HG02798 (cell line): ENCODE data around the gene CHPF2.

Experiments
- ATAC-seq: cut with Tn5 transposase; IDR thresholded peaks from one replicate; pipeline ENCODE4 v1.9.1; 2021; ENCODE audit warnings: mild to moderate bottlenecking; ENCODE audit not compliant: unreplicated experiment, poor library complexity

The CHPF2 gene

DNA sequence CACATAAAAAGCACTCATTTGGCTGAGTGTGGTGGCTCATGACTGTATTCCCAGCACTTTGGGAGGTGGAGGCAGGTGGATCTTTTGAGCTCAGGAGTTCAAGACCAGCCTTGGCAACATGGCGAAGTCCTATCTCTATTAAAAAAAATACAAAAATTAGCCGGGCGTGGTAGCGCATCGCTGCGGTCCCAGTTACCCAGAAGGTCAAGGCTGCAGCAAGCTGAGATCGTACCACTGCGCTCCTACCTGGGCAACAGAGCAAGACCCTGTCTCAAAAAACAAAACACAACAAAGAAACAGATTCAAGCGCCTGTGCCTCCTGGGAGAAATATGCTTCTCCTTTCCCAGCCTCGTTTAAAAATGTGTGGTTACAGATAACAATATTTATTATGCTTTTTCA is 3.0 kb upstream of the CHPF2 start:
- ATAC-seq: no peak

DNA sequence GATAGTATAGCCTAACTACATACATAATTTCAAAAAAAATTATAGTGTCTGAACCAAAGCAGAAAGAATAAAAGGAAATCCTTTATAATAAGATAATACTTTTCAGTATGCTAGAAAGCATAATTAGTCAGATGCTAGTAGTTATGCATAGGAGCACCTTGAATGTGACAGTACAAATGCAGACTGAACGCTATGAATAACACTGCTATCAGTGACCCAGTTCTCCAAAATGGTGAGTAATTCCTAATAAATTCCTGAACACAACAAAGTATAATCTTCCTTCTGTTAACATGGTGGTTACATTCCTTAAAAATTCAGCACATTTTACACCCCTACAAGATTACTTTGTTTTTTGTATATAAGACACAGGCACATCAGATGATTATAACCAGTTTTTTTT is 1.2 kb upstream of the CHPF2 start:
- ATAC-seq: no peak

DNA sequence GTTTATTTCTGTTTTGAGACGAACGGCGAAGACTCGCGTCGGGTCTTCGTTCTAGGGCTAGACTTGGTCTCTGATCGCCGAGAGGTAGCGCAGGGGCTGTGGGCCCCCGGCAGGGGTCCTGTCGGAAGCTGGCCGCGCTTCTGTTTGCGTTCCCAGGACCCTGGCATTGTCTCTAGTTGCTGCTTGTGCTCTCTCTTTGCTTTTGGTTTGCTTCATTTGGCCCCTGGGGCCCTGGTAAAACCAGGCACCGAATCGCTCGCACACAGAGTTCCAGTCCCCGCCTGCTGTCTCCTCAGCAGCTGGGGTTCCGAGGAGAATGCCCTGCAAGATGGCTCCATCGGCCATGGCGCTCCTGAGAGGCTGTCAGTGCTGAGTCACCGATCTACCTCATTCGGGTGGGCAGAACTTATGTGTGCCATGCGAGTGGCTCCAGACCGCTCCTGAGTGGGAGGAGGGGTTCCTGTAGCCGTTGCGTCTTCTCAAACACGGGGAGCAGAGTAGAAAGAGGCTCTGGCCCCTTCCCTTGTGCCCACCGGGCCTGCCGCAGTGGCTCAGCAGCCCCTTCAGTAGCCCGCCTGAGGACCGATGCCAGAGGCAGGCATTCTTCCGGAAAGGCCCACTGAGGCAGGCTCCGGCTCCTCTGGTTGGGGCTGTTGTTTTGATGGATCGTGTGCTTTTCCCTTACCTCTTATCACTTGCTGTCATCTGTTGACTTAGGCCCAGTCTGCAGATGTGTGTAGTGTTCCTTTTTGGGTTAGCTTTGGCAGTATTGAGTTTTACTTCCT is 826 bp downstream of the CHPF2 start:
- ATAC-seq: peak; percentile 32

DNA sequence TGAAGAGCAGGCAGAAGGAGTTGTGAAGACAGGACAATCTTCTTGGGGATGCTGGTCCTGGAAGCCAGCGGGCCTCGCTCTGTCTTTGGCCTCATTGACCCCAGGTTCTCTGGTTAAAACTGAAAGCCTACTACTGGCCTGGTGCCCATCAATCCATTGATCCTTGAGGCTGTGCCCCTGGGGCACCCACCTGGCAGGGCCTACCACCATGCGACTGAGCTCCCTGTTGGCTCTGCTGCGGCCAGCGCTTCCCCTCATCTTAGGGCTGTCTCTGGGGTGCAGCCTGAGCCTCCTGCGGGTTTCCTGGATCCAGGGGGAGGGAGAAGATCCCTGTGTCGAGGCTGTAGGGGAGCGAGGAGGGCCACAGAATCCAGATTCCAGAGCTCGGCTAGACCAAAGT is 1.5 kb downstream of the CHPF2 start:
- ATAC-seq: no peak

DNA sequence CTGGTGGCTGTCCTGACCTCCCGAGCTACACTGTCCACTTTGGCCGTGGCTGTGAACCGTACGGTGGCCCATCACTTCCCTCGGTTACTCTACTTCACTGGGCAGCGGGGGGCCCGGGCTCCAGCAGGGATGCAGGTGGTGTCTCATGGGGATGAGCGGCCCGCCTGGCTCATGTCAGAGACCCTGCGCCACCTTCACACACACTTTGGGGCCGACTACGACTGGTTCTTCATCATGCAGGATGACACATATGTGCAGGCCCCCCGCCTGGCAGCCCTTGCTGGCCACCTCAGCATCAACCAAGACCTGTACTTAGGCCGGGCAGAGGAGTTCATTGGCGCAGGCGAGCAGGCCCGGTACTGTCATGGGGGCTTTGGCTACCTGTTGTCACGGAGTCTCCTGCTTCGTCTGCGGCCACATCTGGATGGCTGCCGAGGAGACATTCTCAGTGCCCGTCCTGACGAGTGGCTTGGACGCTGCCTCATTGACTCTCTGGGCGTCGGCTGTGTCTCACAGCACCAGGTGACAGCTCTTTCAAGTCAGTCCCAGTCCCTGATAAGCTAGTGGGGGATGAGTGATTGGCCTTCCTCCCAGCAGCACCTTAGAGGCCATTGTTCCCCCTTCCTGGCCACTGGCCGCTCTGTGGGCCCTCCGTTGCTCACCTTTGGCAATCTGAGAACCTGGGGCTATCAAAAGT is 3.0 kb downstream of the CHPF2 start:
- ATAC-seq: no peak

DNA sequence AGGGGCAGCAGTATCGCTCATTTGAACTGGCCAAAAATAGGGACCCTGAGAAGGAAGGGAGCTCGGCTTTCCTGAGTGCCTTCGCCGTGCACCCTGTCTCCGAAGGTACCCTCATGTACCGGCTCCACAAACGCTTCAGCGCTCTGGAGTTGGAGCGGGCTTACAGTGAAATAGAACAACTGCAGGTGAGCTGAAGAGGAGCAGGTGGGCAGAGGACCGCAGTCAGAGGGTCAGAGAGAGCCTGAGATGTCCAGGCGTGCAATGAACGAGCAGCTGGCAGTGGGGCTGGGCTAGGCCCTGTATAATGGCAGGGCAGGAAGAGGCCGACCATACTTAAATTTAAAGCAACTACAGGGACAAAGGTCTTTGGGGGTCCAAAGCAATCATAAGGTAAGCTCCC is 4.1 kb downstream of the CHPF2 start:
- no peak for ATAC-seq

DNA sequence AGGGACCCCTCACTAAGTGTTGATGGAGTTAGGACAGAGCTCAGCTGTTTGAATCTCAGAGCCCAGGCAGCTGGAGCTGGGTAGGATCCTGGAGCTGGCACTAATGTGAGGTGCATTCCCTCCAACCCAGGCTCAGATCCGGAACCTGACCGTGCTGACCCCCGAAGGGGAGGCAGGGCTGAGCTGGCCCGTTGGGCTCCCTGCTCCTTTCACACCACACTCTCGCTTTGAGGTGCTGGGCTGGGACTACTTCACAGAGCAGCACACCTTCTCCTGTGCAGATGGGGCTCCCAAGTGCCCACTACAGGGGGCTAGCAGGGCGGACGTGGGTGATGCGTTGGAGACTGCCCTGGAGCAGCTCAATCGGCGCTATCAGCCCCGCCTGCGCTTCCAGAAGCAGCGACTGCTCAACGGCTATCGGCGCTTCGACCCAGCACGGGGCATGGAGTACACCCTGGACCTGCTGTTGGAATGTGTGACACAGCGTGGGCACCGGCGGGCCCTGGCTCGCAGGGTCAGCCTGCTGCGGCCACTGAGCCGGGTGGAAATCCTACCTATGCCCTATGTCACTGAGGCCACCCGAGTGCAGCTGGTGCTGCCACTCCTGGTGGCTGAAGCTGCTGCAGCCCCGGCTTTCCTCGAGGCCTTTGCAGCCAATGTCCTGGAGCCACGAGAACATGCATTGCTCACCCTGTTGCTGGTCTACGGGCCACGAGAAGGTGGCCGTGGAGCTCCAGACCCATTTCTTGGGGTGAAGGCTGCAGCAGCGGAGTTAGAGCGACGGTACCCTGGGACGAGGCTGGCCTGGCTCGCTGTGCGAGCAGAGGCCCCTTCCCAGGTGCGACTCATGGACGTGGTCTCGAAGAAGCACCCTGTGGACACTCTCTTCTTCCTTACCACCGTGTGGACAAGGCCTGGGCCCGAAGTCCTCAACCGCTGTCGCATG is 5.2 kb downstream of the CHPF2 start:
- no peak for ATAC-seq

DNA sequence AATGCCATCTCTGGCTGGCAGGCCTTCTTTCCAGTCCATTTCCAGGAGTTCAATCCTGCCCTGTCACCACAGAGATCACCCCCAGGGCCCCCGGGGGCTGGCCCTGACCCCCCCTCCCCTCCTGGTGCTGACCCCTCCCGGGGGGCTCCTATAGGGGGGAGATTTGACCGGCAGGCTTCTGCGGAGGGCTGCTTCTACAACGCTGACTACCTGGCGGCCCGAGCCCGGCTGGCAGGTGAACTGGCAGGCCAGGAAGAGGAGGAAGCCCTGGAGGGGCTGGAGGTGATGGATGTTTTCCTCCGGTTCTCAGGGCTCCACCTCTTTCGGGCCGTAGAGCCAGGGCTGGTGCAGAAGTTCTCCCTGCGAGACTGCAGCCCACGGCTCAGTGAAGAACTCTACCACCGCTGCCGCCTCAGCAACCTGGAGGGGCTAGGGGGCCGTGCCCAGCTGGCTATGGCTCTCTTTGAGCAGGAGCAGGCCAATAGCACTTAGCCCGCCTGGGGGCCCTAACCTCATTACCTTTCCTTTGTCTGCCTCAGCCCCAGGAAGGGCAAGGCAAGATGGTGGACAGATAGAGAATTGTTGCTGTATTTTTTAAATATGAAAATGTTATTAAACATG is 6.0 kb downstream of the CHPF2 start:
- ATAC-seq: no peak

DNA sequence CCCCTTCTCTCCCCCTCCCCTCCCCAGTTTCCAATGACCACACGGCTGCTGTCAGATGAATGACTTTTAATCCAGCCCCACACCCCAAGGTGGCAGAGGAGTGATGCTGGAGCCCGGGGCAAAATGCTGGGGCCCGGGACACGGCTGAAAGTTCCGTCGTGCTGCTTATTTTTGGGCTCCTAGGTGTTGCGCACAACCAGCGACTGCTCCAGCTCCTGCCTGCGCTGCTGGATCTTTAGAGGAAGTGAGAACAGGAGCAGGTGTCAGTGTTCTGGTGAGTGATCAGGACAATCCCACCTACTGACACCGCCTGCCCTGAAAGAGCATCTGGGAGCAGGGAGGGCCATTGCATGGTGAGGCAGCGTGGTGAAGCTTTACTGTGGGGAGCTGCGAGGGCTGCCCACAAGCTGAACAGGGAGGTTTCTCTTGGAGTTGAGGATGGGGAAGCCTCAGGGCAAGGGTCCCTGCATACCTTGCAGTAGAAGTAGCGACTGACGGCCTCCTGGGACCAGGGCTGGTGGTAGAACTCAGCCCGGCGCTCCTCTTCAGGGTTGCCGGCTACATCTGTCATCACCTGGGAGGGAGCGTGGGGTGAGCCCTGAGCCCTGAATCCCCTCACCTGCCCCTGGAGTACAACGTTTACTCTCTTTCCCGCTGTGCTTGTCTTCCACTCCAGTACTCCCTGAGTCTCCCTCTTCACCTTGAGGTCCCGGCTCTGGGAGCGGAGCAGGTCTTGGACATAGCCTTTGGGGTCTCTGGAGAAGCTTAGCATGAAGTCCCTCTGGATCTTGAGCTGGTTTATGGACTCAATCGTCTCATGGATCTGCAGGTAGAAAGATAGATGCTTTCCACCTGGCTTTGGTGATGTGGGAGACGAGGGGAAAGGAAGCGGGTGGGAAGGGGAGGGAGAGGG is 6.9 kb downstream of the CHPF2 start:
- ATAC-seq: no peak

DNA sequence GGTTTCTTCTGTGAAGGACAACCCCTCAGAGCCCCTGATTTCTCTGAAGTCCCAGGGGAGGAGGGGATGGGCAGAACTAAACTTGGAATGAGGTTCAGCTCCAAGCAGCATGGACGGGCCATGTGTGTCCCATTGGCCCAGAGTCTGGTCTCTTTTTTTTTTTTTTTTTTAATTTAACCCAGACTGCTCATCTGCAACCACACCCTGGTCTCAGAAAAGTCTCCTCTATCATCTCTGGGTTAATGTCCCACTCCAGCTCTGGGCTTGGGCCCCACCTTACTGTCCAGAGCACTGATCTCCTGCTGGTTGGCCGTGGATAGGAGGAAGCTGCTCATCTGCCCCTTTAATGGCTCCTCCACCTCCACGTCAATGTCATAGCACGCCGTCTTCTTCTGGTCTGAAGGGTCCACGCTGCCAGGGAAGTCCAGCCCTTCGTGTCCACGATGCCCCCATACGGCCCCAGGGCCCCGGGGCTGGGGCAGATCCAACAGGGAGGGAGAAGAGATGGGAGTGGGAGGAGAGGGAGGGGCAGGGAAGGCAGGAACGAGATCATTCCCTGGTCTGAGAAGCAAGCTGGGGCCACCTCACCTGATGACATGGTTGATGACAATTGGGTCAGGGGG is 7.7 kb downstream of the CHPF2 start:
- ATAC-seq: no peak

DNA sequence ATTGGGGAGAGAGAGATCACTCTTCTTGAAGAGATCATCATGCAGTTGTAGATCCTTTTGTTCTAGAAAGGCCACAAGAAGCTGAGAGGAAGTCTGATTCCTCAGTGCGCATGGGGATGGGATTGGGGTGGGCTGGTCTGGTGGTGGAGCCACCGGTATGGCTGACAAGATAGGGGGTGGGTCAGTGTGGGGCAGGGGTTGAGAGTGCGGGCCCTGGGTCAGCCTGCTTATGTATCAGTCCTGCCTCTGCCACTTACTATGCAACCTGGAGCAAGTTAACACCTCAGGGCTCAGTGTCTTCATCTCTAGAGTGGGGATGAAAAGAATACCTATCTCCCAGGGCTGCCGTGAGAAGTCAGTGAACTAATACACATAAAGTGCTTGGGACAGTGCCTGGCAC is 8.3 kb downstream of the CHPF2 start:
- no peak for ATAC-seq

DNA sequence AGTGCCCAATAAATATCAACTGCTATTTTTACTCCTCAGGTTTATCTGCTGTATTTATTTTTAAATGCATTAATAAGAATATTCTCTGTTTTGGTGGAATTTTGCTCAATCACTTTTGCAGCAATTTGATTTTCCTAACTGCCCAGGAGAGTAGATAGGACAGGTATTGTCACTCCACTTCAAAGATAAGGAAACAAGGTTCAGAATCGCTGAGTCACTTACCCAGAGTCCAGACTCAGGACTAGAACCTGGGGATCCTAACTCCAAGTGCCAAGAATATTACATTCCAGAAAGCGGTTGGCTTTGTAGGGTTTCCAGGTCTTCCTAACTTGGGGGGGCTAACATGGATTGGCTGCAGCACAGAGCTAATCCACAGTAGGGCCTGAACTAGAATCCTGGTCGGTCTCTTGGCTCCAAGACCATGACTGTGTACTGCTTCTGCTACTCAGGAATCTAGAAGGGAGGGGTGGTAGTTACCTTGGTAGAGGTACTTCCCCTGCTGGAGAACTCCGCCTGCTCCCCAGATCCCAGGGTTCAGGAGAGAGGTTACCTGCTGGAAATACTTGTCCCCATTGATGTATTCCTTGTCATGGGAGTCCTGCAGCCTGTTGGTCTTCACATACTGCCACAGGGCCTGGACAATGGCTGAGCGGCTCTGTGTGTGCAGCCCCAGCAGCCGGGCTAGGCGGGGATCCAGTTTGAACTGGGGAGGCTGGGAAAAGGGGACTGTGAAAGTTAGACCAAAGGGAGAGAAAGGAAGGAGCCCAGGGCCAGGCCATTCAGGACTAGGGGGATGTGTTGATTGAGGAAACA is 8.9 kb downstream of the CHPF2 start:
- ATAC-seq: no peak

DNA sequence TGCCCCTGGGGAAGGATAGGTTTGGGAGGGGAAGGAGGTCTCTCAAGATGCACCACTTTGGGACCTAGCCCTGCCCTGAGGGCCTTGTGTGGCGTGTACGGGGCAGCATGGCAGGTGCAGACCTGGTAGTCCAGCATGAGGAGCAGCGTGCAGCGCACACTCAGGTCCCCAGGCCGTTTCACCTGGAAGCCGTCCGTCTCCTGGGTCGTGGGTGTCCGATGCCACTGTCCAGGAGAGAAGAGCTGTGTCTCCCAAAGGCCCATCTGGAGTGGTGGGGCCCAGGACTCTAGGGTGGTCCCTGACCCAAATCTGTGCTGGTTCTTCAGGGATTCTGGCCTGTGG is 9.4 kb downstream of the CHPF2 start:
- ATAC-seq: no peak

DNA sequence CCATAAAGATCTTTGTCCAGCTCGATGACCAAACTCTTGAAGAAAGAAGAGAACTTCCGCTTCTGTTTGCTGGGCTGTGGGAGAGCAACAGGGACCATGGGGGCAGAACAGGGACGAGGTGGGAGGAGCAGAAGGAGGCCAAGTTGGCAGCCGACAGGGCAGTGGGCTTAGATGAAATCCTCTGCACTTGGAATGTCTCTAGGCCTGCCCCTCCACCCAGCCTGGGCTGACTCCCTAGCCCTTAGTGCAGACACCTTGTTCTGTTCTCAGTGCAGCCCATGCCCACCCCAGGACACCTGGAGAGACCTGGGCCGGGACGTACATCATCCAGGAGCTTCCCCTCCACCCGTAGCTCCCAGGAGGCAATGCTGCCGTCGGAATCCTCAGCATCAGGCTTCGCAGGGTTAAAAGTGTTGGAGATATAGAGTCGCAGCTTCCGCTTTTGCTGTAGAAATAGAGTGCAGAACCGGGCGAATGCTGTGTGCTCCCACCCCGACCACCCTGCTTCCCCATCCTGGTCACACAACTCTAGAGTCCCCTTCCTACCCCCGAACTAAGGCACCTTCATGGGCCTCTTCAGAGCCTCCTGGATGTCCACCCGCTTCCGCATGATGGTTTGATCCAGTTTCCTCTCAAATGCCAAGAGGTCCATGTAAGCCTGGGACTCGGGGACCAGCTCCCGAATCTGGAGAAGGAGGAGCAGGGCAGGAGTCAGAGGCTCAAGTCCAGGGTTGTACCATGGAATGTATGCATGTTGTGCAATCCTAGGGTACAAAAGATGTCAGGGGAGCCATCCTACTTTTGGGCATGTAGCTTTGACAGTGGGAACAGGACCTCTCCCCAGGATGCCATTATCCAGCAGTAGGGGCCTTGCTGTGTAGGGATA is 10.1 kb downstream of the CHPF2 start:
- ATAC-seq: no peak

DNA sequence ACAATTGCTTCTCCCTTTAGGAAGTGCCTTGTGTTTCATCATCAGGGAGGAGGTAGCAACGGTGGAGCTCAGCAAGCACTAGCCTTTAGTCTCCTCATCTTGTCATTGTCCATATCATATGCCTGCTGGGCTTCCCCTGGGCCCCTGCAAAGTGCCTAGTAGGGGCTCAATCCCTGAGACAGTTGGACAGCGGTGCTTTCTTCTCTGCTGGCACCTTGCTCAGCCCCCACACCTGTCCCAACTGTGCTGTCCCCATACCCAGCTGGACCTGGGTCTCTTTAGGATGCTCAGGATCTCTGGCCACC is 10.7 kb downstream of the CHPF2 start:
- ATAC-seq: no peak

DNA sequence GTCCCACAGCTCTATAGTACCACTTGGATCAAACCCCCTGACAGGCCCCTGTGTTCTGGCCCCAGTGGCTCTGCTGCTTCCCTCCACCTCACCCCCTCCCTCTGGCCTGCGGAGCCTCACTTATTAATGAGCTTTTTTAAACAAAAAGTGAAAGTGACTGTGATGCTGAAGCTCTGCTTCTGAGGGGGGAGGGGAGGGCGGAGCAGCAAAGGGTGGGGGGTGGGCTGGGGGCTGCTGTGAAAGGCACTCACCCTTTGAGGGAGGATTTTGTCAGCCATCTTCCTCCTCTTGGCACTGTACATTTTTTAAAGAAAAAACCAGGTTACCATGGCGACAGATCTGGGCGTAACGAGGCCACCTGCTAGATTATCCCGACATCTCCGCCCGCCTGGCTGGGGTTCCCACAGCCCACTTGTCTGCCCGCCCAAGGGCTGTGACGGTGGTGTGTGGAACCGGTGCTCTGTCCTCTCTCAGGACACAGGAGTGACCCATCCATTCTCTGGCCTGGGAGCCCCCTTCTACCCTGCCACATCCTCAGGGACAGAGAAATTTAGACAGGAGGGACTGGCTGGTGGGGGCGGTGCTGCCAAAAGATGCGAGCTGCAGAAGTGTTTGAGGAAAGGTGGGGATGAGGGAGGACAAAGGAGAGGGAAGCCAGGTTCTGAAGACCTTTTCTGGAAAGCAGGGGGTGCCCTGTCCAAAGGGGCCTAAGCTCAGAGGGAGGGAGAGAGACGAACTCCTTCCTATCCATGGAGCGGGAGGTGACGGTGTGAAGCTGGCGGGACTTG is 11.3 kb downstream of the CHPF2 start:
- ATAC-seq: peak; percentile 32
